NB4 (cell line): ENCODE measurements around the gene GPR183.

Experiments
- DNase-seq: peaks from one replicate; pipeline ENCODE4 v3.0.0; 2010; ENCODE audit warnings: low read depth
- H3K4me3 ChIP-seq: one replicate; pipeline ENCODE4 v1.5.1; 2011; ENCODE audit warnings: mild to moderate bottlenecking, low read depth, low read length, moderate library complexity
- CTCF ChIP-seq: IDR thresholded peaks from one replicate; pipeline ENCODE4 v1.5.1; 2012; ENCODE audit warnings: low read depth, low read length
- MYC ChIP-seq: IDR thresholded peaks from 2 replicates; pipeline ENCODE4 v1.6.1; 2011; ENCODE audit warnings: low read depth, low read length
- POLR2A ChIP-seq: IDR thresholded peaks from 2 replicates; pipeline ENCODE4 v1.6.1; 2011; ENCODE audit warnings: mild to moderate bottlenecking; ENCODE audit not compliant: insufficient read length; ENCODE audit errors: extremely low read depth
- TF ChIP-seq, protein P1 (sequence below): IDR thresholded peaks from 2 replicates; pipeline ENCODE4 v1.6.1; 2011; ENCODE audit warnings: low read depth, low read length

GPR183 gene

GRCh38 chr13:99329477-99329876 lies 22.3 kb upstream of the GPR183 start:
- no peak overlapping the region for H3K4me3 ChIP-seq
- no peak for DNase-seq
- TF ChIP-seq, protein P1, sequence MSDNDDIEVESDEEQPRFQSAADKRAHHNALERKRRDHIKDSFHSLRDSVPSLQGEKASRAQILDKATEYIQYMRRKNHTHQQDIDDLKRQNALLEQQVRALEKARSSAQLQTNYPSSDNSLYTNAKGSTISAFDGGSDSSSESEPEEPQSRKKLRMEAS, result no peak
- TF ChIP-seq MYC (no peak), CTCF (no peak), POLR2A (no peak)

DNA sequence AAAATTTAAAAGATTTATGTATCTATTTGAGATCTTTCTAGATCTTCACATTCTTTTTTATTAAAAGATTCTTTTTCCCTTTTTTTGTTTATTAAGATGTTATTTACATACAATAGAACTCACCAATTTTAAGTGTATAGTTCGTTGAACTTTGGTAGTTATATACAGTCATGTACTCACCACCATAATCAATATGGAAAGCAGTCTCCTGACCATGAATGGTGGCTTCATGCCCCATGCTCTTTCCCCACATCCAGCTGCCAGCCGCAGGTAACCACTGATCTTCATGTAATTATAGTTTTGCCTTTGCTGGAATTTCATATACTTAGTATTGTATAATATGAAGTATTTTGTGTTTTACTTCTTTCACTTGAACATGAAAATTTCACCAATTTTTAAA lies 20.6 kb upstream of the GPR183 start:
- no peak for DNase-seq

GRCh38 chr13:99327126-99327525 lies 19.9 kb upstream of the GPR183 start:
- H3K4me3 ChIP-seq, result no peak overlapping the region
- DNase-seq, result no peak
- TF ChIP-seq, protein P1, result no peak
- TF ChIP-seq CTCF (no peak), MYC (no peak), POLR2A (no peak)

More for the DNA sequence above, 20.6 kb upstream of the GPR183 start:
- H3K4me3 ChIP-seq, result no peak overlapping the region
- TF ChIP-seq POLR2A (no peak), MYC (no peak), CTCF (no peak)
- TF ChIP-seq, protein P1, result no peak

GRCh38 chr13:99326012-99326411 lies 18.8 kb upstream of the GPR183 start:
- H3K4me3 ChIP-seq, result no peak overlapping the region
- no peak for DNase-seq
- TF ChIP-seq CTCF (no peak), MYC (no peak), POLR2A (no peak)

GRCh38 chr13:99323488-99323887 lies 16.3 kb upstream of the GPR183 start:
- TF ChIP-seq POLR2A (no peak), MYC (no peak), CTCF (no peak)
- TF ChIP-seq, protein P1, result no peak
- DNase-seq, result no peak
- no peak overlapping the region for H3K4me3 ChIP-seq
